NCI-H2171 treated with DMSO at 0.1 percent for 48 hours (cell line): ENCODE results near the gene SFTPA1.
"Not testable (repeated sequence)": the region's sequence is repeated elsewhere in the genome, so short reads cannot be mapped to it uniquely, and the experiment has no call there.

Experiments used
- DNase-seq: peaks from one replicate; lab custom pipeline; 2025; lab: John Stamatoyannopoulos, UW

The SFTPA1 gene

GRCh38 chr10:79611193-79611976 lies 646 bp downstream of the SFTPA1 start:
- DNase-seq = not testable (repeated sequence)

- DNase-seq = no peak
These were observed 4.8 kb downstream of the SFTPA1 start for GRCh38 chr10:79615577-79615976.

- DNase-seq = no peak
These were observed 5.4 kb downstream of the SFTPA1 start for GRCh38 chr10:79616164-79616563.

GRCh38 chr10:79623663-79624062 lies 12.9 kb downstream of the SFTPA1 start:
- DNase-seq = not testable (repeated sequence)

GRCh38 chr10:79627075-79627474 lies 16.3 kb downstream of the SFTPA1 start:
- no peak for DNase-seq

- no peak for DNase-seq
These were observed 17.3 kb downstream of the SFTPA1 start for GRCh38 chr10:79628083-79628482.

GRCh38 chr10:79628988-79629954 lies 18.5 kb downstream of the SFTPA1 start:
- DNase-seq = no peak

GRCh38 chr10:79629955-79630327 lies 19.2 kb downstream of the SFTPA1 start:
- no peak for DNase-seq

- DNase-seq = not testable (repeated sequence)
These were observed 26.0 kb downstream of the SFTPA1 start for GRCh38 chr10:79636654-79637199.

- no peak for DNase-seq
These were observed 27.6 kb downstream of the SFTPA1 start for GRCh38 chr10:79638318-79638717.

- DNase-seq = not testable (repeated sequence)
These were observed 42.0 kb downstream of the SFTPA1 start for GRCh38 chr10:79652695-79653094.

- not testable (repeated sequence) for DNase-seq
These were observed 52.5 kb downstream of the SFTPA1 start for GRCh38 chr10:79663287-79663686.

GRCh38 chr10:79664686-79665085 lies 53.9 kb downstream of the SFTPA1 start:
- not testable (repeated sequence) for DNase-seq
